WTC11 (cell line): ENCODE measurements around the gene OLFM1. TPM values are rescaled to one million over a fixed set of nuclear protein-coding genes. Genes with fewer than 3 reads are reported as not detected.

Source experiments
- ATAC-seq: fragments of 200-7000 bp; cut with Tn5 transposase; 2 replicates; pipeline ENCODE4 v1.10.0; 2021; ENCODE audit warnings: mild to moderate bottlenecking, moderate library complexity
- CTCF ChIA-PET: fragments of 300-600 bp; sonication (Branson Sonifier 250); formaldehyde crosslinking; loops from one replicate; lab custom pipeline; 2021; ENCODE audit warnings: antibody characterized with exemption; lab: Charles Lee
- POLR2A ChIA-PET: fragments of 350-600 bp; sonication (Branson Sonifier 250); formaldehyde crosslinking; loops from one replicate; lab custom pipeline; 2021; ENCODE audit warnings: antibody characterized with exemption; lab: Charles Lee
- DNase-seq: peaks from one replicate; pipeline ENCODE4 v3.0.0; 2021; ENCODE audit warnings: low spot score
- H3K27ac Mint-ChIP-seq: 2 replicates; pipeline ENCODE4 v1.8.0; 2021; ENCODE audit warnings: mixed read lengths
- H3K27me3 Mint-ChIP-seq: 2 replicates; pipeline ENCODE4 v1.8.0; 2021; ENCODE audit warnings: low read depth, mild to moderate bottlenecking, moderate library complexity, mixed read lengths
- H3K36me3 Mint-ChIP-seq: 2 replicates; pipeline ENCODE4 v1.8.0; 2021; ENCODE audit warnings: mixed read lengths
- H3K4me1 Mint-ChIP-seq: 2 replicates; pipeline ENCODE4 v1.8.0; 2022; ENCODE audit warnings: mixed read lengths
- H3K4me3 Mint-ChIP-seq: 2 replicates; pipeline ENCODE4 v1.8.0; 2021; ENCODE audit warnings: mild to moderate bottlenecking, moderate library complexity, mixed read lengths
- H3K9me3 Mint-ChIP-seq: 2 replicates; pipeline ENCODE4 v1.8.0; 2021; ENCODE audit warnings: mixed read lengths
- AFF4 ChIP-seq: sonication (generic); formaldehyde crosslinking; IDR thresholded peaks from 2 replicates; pipeline ENCODE4 v1.8.1; 2023; ENCODE audit warnings: mild to moderate bottlenecking, missing genetic modification reagents, borderline replicate concordance
- ATF6 ChIP-seq: sonication (generic); formaldehyde crosslinking; IDR thresholded peaks from 2 replicates; pipeline ENCODE4 v1.8.1; 2023; ENCODE audit warnings: mild to moderate bottlenecking, missing genetic modification reagents
- CDX4 ChIP-seq: fragments of 250-450 bp; sonication (Bioruptor Pico); IDR thresholded peaks from 2 replicates; pipeline ENCODE4 v1.9.0; 2021; ENCODE audit warnings: moderate library complexity, mild to moderate bottlenecking, inconsistent platforms, borderline replicate concordance
- EMX1 ChIP-seq: fragments of 250-450 bp; sonication (Bioruptor Pico); IDR thresholded peaks from 2 replicates; pipeline ENCODE4 v1.8.0; 2021; ENCODE audit warnings: mild to moderate bottlenecking
- GTF2I ChIP-seq: fragments of 250-450 bp; sonication (Bioruptor Pico); conservative IDR thresholded peaks from 2 replicates; pipeline ENCODE4 v1.4.0; 2021; ENCODE audit warnings: mild to moderate bottlenecking
- HMGA2 ChIP-seq: fragments of 250-450 bp; sonication (Bioruptor Pico); IDR thresholded peaks from 2 replicates; pipeline ENCODE4 v1.4.0; 2021; ENCODE audit warnings: mild to moderate bottlenecking, moderate library complexity
- JAZF1 ChIP-seq: fragments of 250-450 bp; sonication (Bioruptor Pico); IDR thresholded peaks from 2 replicates; pipeline ENCODE4 v1.9.0; 2021; ENCODE audit warnings: moderate library complexity, mild to moderate bottlenecking, inconsistent platforms
- MXD4 ChIP-seq: fragments of 250-450 bp; sonication (Bioruptor Pico); IDR thresholded peaks from 2 replicates; pipeline ENCODE4 v1.8.0; 2021; ENCODE audit warnings: mild to moderate bottlenecking, moderate library complexity, borderline replicate concordance
- NFATC4 ChIP-seq: fragments of 250-450 bp; sonication (Bioruptor Pico); IDR thresholded peaks from 2 replicates; pipeline ENCODE4 v1.9.0; 2021; ENCODE audit warnings: mild to moderate bottlenecking
- TEAD1 ChIP-seq: sonication (generic); formaldehyde crosslinking; IDR thresholded peaks from 2 replicates; pipeline ENCODE4 v1.8.0; 2022; ENCODE audit warnings: mild to moderate bottlenecking, missing genetic modification reagents
- ZBTB43 ChIP-seq: sonication (generic); formaldehyde crosslinking; IDR thresholded peaks from 2 replicates; pipeline ENCODE4 v1.8.1; 2023; ENCODE audit warnings: mild to moderate bottlenecking, missing genetic modification reagents
- ZNF263 ChIP-seq: sonication (generic); formaldehyde crosslinking; IDR thresholded peaks from 2 replicates; pipeline ENCODE4 v1.8.1; 2022; ENCODE audit warnings: low read depth, mild to moderate bottlenecking, moderate library complexity, missing genetic modification reagents
- ZNF425 ChIP-seq: fragments of 250-450 bp; sonication (Bioruptor Pico); conservative IDR thresholded peaks from 2 replicates; pipeline ENCODE4 v1.9.0; 2021; ENCODE audit warnings: mild to moderate bottlenecking
- ZNF532 ChIP-seq: fragments of 250-450 bp; sonication (Bioruptor Pico); IDR thresholded peaks from 2 replicates; pipeline ENCODE4 v1.9.0; 2021; ENCODE audit warnings: mild to moderate bottlenecking, borderline replicate concordance
- total RNA-seq: library from RNA; stranded (reverse); gene quantifications from 3 replicates; pipeline ENCODE4 v1.2.3, GENCODE V29; 2021

Gene OLFM1
- total RNA-seq, 1 experiment from 2014 or later, result 37.6 TPM

- no peak for DNase-seq
- H3K36me3 Mint-ChIP-seq, result no peaks in the 10 kb centered on the region
- peaks cover under 1% of the 10 kb centered on the region for H3K9me3 Mint-ChIP-seq
- H3K4me3 Mint-ChIP-seq, result no peak overlapping the region
- H3K27ac Mint-ChIP-seq, result no peak overlapping the region
- H3K27me3 Mint-ChIP-seq, result peaks cover 15% of the 10 kb centered on the region
- no peak for ATAC-seq
- TF ChIP-seq NFATC4 (no peak), TEAD1 (no peak), ZNF263 (CRISPR knock-in tag) (no peak), CDX4 (CRISPR knock-in tag) (no peak), EMX1 (CRISPR knock-in tag) (no peak), JAZF1 (CRISPR knock-in tag) (no peak), ZNF425 (CRISPR knock-in tag) (no peak), GTF2I (CRISPR knock-in tag) (no peak), ZBTB43 (no peak), ZNF532 (CRISPR knock-in tag) (no peak), ATF6 (CRISPR knock-in tag) (no peak)
- CTCF ChIA-PET, result interaction anchor here (0.7 to 1.5 kb wide), 4 partner anchors 15 to 368 kb away, joined by 3 to 4 read pairs (median 3); no protein-coding TSS in a partner anchor
- POLR2A ChIA-PET, result no interaction called here
- peaks cover 13% of the 10 kb centered on the region for H3K4me1 Mint-ChIP-seq
Measured at GRCh38 chr9:135070964-135071735, 16.3 kb upstream of the OLFM1 start.

GRCh38 chr9:135073081-135073740 lies 14.3 kb upstream of the OLFM1 start:
- no peak for ATAC-seq
- H3K4me3 Mint-ChIP-seq, result no peak overlapping the region
- POLR2A ChIA-PET, result interaction anchor here (0.7 kb wide), 1 partner anchor 127 kb away, joined by 3 read pairs; no protein-coding TSS in a partner anchor
- H3K4me1 Mint-ChIP-seq, result peaks cover 20% of the 10 kb centered on the region
- no peaks in the 10 kb centered on the region for H3K9me3 Mint-ChIP-seq
- CTCF ChIA-PET, result no interaction called here
- H3K27ac Mint-ChIP-seq, result no peak overlapping the region
- no peak for DNase-seq
- H3K27me3 Mint-ChIP-seq, result peaks cover 24% of the 10 kb centered on the region
- no peaks in the 10 kb centered on the region for H3K36me3 Mint-ChIP-seq
- no peak for TF ChIP-seq AFF4
- no peak for TF ChIP-seq ZNF425 (CRISPR knock-in tag)
- TF ChIP-seq HMGA2 (CRISPR knock-in tag), result no peak
- no peak for TF ChIP-seq MXD4 (CRISPR knock-in tag)
